Effector memory CD8-positive, alpha-beta T cell (primary cell): ENCODE data around the gene NTM.

ENCODE experiments used
- ATAC-seq: fragments of 150-1000 bp; cut with Tn5 transposase; replicated peaks from 2 replicates; pipeline ENCODE4 v1.10.0; 2021; ENCODE audit warnings: mild to moderate bottlenecking, moderate library complexity
- DNase-seq, 3 experiments: peaks; one replicate each; pipeline ENCODE4 v3.0.0; 2021
- H3K27ac Mint-ChIP-seq, 2 donors: one replicate each; pipeline ENCODE4 v1.8.0; 2022; ENCODE audit warnings: mild to moderate bottlenecking in 2 of 2, mixed read lengths in 2 of 2, moderate library complexity in 2 of 2
- H3K27me3 Mint-ChIP-seq, 2 donors: one replicate each; pipeline ENCODE4 v1.8.0; 2022; ENCODE audit warnings: mixed read lengths in 2 of 2
- H3K36me3 Mint-ChIP-seq: one replicate; pipeline ENCODE4 v1.8.0; 2022; ENCODE audit warnings: mild to moderate bottlenecking, moderate library complexity, mixed read lengths; ENCODE audit not compliant: insufficient read depth
- H3K4me1 Mint-ChIP-seq, 2 donors: one replicate each; pipeline ENCODE4 v1.8.0; 2022; ENCODE audit warnings: low read depth in 2 of 2, mixed read lengths in 2 of 2
- H3K4me3 Mint-ChIP-seq, 2 donors: one replicate each; pipeline ENCODE4 v1.8.0; 2022; ENCODE audit warnings: mild to moderate bottlenecking in 2 of 2, mixed read lengths in 2 of 2, moderate library complexity in 2 of 2
- H3K9me3 Mint-ChIP-seq, 2 donors: one replicate each; pipeline ENCODE4 v1.8.0; 2022; ENCODE audit warnings: mixed read lengths in 2 of 2

Gene NTM

GRCh38 chr11:132187386-132187785 is 817.0 kb downstream of the NTM start:
- Mint-ChIP-seq H3K9me3 (peaks cover 8 to 24% of the 10 kb centered on the region in 2 donors), H3K4me3 (no peak overlapping the region), H3K27me3 (no peaks in the 10 kb centered on the region), H3K4me1 (no peaks in the 10 kb centered on the region), H3K27ac (no peak overlapping the region), H3K36me3 (no peaks in the 10 kb centered on the region)
- no peak for DNase-seq
- no peak for ATAC-seq

- Mint-ChIP-seq H3K4me3 (no peak overlapping the region), H3K27ac (no peak overlapping the region), H3K36me3 (no peaks in the 10 kb centered on the region), H3K4me1 (no peaks in the 10 kb centered on the region), H3K27me3 (no peaks in the 10 kb centered on the region), H3K9me3 (peaks cover 7 to 21% of the 10 kb centered on the region in 2 donors)
- ATAC-seq (no peak), DNase-seq (no peak)
These were observed 817.4 kb downstream of the NTM start for GRCh38 chr11:132187814-132188213.

GRCh38 chr11:132196928-132197327 is 826.5 kb downstream of the NTM start:
- Mint-ChIP-seq H3K36me3 (no peaks in the 10 kb centered on the region), H3K9me3 (peaks cover 4 to 14% of the 10 kb centered on the region in 2 donors), H3K4me3 (no peak overlapping the region), H3K4me1 (no peaks in the 10 kb centered on the region), H3K27ac (no peak overlapping the region), H3K27me3 (no peaks in the 10 kb centered on the region)
- DNase-seq (no peak), ATAC-seq (no peak)

DNA sequence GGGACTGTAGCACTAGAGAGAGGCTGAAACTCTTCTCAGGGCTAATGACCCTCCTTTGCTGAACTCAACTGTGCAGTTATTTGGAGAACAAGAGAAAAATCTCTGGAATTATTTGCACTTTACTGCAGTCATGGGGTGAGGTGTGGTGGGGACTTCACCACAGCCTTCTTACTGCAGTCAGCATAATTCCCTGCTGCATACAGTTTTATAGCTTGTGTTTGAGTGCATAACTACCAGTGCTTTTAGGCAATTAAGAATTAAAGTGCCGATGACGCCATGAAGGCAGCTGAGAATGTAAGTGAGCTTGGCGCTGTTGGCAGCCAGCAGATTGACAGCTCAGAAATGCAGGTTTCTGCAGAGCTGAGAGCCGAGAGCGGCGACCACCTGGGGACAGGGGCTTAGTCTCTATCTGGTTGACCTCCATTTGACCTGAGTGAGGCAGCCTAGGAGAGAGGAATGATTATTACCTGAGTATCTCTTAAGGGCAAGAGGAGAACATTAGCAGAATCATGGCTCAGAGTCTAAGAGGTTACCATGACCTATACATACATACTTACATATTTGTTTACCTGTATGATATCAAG is 830.0 kb downstream of the NTM start:
- ATAC-seq (no peak), DNase-seq (no peak)
- H3K27ac Mint-ChIP-seq, result no peak overlapping the region
- no peak overlapping the region for H3K4me3 Mint-ChIP-seq
- H3K36me3 Mint-ChIP-seq, result no peaks in the 10 kb centered on the region
- peaks cover 5 to 14% of the 10 kb centered on the region in 2 donors for H3K9me3 Mint-ChIP-seq
- H3K4me1 Mint-ChIP-seq, result no peaks in the 10 kb centered on the region
- H3K27me3 Mint-ChIP-seq, result peaks cover 0 to 8% of the 10 kb centered on the region in 2 donors

- Mint-ChIP-seq H3K27me3 (peaks cover 0 to 8% of the 10 kb centered on the region in 2 donors), H3K36me3 (no peaks in the 10 kb centered on the region), H3K4me3 (no peak overlapping the region), H3K27ac (no peak overlapping the region), H3K9me3 (peaks cover 5 to 11% of the 10 kb centered on the region in 2 donors), H3K4me1 (no peaks in the 10 kb centered on the region)
- ATAC-seq (no peak), DNase-seq (no peak)
These were observed 832.2 kb downstream of the NTM start for GRCh38 chr11:132202621-132203020.

GRCh38 chr11:132205006-132205405 is 834.6 kb downstream of the NTM start:
- no peak for DNase-seq
- no peak overlapping the region for H3K4me3 Mint-ChIP-seq
- peaks cover 3 to 12% of the 10 kb centered on the region in 2 donors for H3K9me3 Mint-ChIP-seq
- no peaks in the 10 kb centered on the region for H3K4me1 Mint-ChIP-seq
- H3K36me3 Mint-ChIP-seq, result no peaks in the 10 kb centered on the region
- no peak for ATAC-seq
- H3K27ac Mint-ChIP-seq, result no peak overlapping the region
- peaks cover 0 to 8% of the 10 kb centered on the region in 2 donors for H3K27me3 Mint-ChIP-seq

GRCh38 chr11:132205496-132205895 is 835.1 kb downstream of the NTM start:
- DNase-seq (no peak), ATAC-seq (no peak)
- no peaks in the 10 kb centered on the region for H3K36me3 Mint-ChIP-seq
- H3K27ac Mint-ChIP-seq, result no peak overlapping the region
- no peaks in the 10 kb centered on the region for H3K4me1 Mint-ChIP-seq
- H3K4me3 Mint-ChIP-seq, result no peak overlapping the region
- peaks cover 3 to 12% of the 10 kb centered on the region in 2 donors for H3K9me3 Mint-ChIP-seq
- H3K27me3 Mint-ChIP-seq, result peaks cover 0 to 8% of the 10 kb centered on the region in 2 donors

- no peak overlapping the region for H3K27ac Mint-ChIP-seq
- H3K27me3 Mint-ChIP-seq, result peaks cover 0 to 8% of the 10 kb centered on the region in 2 donors
- H3K36me3 Mint-ChIP-seq, result no peaks in the 10 kb centered on the region
- H3K4me1 Mint-ChIP-seq, result no peaks in the 10 kb centered on the region
- ATAC-seq, result no peak
- H3K4me3 Mint-ChIP-seq, result no peak overlapping the region
- H3K9me3 Mint-ChIP-seq, result peaks cover 3 to 12% of the 10 kb centered on the region in 2 donors
- no peak for DNase-seq
These were observed 836.6 kb downstream of the NTM start for GRCh38 chr11:132206993-132207392.

DNA sequence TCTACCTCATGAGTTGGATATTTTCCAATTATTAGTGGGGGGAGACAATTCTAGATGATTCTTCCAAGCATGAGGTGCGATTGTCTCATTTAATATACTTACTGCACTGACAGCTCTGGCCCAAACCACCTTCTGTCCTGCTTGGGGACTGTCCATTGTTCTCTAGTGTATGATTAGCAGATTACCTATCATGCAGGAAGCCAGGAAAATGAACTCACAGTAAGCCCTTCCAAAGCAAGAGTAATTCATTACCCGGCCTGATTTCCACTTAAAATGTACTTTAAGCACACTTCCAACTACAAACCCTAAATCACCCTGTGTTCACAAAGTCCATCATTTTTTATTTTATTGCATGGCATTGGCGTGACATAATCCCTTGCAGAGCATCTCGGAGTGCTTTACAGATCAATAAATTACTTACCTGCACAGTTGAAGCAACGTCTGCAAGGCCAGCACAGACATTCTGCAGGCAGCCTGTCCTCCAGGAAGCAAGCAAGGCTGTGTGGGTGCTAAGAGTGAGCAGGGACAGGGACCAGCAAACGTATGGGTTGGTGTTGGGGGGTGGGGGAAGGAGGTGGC is 838.2 kb downstream of the NTM start:
- Mint-ChIP-seq H3K36me3 (no peaks in the 10 kb centered on the region), H3K4me1 (no peaks in the 10 kb centered on the region), H3K4me3 (no peak overlapping the region), H3K9me3 (peaks cover 3 to 19% of the 10 kb centered on the region in 2 donors), H3K27ac (no peak overlapping the region), H3K27me3 (peaks cover 0 to 8% of the 10 kb centered on the region in 2 donors)
- ATAC-seq (no peak), DNase-seq (no peak)

GRCh38 chr11:132211479-132211878 is 841.1 kb downstream of the NTM start:
- no peaks in the 10 kb centered on the region for H3K4me1 Mint-ChIP-seq
- no peak for DNase-seq
- H3K9me3 Mint-ChIP-seq, result peaks cover 0 to 14% of the 10 kb centered on the region in 2 donors
- no peak overlapping the region for H3K27ac Mint-ChIP-seq
- H3K4me3 Mint-ChIP-seq, result no peak overlapping the region
- H3K27me3 Mint-ChIP-seq, result no peaks in the 10 kb centered on the region
- ATAC-seq, result no peak
- no peaks in the 10 kb centered on the region for H3K36me3 Mint-ChIP-seq

DNA sequence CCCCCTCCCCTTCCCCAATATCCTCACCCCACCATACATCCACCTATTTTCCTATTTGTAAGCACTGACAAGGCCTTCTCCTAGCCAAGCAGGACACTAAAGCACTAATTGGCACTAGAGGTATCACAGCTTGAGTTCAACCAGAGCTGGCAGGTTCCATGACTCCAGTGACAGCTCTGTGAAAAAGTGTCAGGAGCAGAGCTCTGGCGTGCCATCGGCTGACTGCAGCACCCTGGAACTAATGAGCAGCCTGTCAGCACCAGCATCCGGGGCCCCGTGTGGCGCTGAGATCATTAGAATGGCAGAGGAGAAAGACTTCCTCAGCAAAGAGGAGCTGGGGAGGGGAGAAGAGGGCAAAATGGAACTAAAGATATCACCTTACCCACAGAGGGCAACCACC is 847.4 kb downstream of the NTM start:
- Mint-ChIP-seq H3K27ac (no peak overlapping the region), H3K4me1 (no peaks in the 10 kb centered on the region), H3K9me3 (peaks cover 0 to 12% of the 10 kb centered on the region in 2 donors), H3K4me3 (no peak overlapping the region), H3K36me3 (no peaks in the 10 kb centered on the region), H3K27me3 (no peaks in the 10 kb centered on the region)
- no peak for DNase-seq
- ATAC-seq, result no peak

GRCh38 chr11:132220474-132220873 is 850.1 kb downstream of the NTM start:
- DNase-seq, result no peak

GRCh38 chr11:132222345-132222744 is 851.9 kb downstream of the NTM start:
- Mint-ChIP-seq H3K4me3 (no peak overlapping the region), H3K27me3 (no peaks in the 10 kb centered on the region), H3K9me3 (peaks cover 0 to 34% of the 10 kb centered on the region in 2 donors), H3K27ac (no peak overlapping the region), H3K36me3 (no peaks in the 10 kb centered on the region), H3K4me1 (no peaks in the 10 kb centered on the region)
- DNase-seq (no peak), ATAC-seq (no peak)

More at GRCh38 chr11:132220474-132220873, 850.1 kb downstream of the NTM start:
- peaks cover 0 to 23% of the 10 kb centered on the region in 2 donors for H3K9me3 Mint-ChIP-seq
- H3K27ac Mint-ChIP-seq, result no peak overlapping the region
- no peaks in the 10 kb centered on the region for H3K27me3 Mint-ChIP-seq
- H3K4me1 Mint-ChIP-seq, result no peaks in the 10 kb centered on the region
- H3K4me3 Mint-ChIP-seq, result no peak overlapping the region
- H3K36me3 Mint-ChIP-seq, result no peaks in the 10 kb centered on the region
- no peak for ATAC-seq

DNA sequence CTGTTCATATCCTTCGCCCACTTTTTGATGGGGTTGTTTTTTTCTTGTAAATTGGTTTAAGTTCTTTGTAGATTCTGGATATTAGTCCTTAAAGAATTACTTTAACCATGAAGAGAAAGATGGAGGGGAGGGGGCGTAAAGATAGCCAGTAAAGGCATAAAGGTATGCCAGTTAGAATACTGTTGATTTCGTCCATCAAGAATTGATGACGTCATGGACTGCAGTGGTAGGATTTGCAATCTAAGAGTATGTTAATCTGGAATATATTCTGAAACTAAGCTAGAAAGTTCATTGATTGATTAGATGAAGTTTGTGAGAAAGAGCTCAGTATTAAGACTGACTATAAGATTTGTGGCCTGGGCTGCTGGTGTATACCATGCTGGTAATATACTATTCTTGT is 856.1 kb downstream of the NTM start:
- Mint-ChIP-seq H3K4me3 (no peak overlapping the region), H3K9me3 (peaks cover 1 to 44% of the 10 kb centered on the region in 2 donors), H3K4me1 (no peaks in the 10 kb centered on the region), H3K27me3 (no peaks in the 10 kb centered on the region), H3K36me3 (no peaks in the 10 kb centered on the region), H3K27ac (no peak overlapping the region)
- ATAC-seq (no peak), DNase-seq (no peak)
